Stimulated activated CD8-positive, alpha-beta memory T cell treated with anti-CD3 and anti-CD28 coated beads, Interleukin-7, amount 100 ng/mL, for 4 hours (primary cell): ENCODE results near the gene VN1R5.
"Not testable (repeated sequence)": the region's sequence is repeated elsewhere in the genome, so short reads cannot be mapped to it uniquely, and the experiment has no call there.

Experiments used
- DNase-seq, 2 donors: peaks; one replicate each; pipeline ENCODE4 v3.0.0-alpha.2; 2020; ENCODE audit warnings: low read depth in 2 of 2

VN1R5 gene

GRCh38 chr1:247255772-247256171 lies at the start of gene VN1R5:
Gene VN1R5, plus strand, starts transcription at chr1:247256072.
- not testable (repeated sequence) for DNase-seq

- no peak for DNase-seq
Observed at GRCh38 chr1:247209396-247209795, 46.5 kb upstream of the VN1R5 start.

DNA sequence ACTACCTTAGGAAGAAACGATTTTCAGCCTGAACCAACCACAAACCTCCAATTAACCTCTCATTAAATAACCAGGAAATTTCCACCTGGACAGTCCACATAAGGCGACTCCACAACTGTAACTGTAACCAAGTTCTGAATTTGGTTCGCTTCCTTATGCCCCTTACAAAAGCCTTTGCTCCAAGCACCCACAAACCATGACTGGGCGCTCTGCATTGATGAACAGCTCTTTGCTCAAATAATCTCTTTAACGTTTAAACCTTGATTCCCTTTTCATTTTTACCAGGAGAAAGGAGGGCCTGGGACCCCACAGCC lies 45.9 kb upstream of the VN1R5 start:
- no peak for DNase-seq

DNA sequence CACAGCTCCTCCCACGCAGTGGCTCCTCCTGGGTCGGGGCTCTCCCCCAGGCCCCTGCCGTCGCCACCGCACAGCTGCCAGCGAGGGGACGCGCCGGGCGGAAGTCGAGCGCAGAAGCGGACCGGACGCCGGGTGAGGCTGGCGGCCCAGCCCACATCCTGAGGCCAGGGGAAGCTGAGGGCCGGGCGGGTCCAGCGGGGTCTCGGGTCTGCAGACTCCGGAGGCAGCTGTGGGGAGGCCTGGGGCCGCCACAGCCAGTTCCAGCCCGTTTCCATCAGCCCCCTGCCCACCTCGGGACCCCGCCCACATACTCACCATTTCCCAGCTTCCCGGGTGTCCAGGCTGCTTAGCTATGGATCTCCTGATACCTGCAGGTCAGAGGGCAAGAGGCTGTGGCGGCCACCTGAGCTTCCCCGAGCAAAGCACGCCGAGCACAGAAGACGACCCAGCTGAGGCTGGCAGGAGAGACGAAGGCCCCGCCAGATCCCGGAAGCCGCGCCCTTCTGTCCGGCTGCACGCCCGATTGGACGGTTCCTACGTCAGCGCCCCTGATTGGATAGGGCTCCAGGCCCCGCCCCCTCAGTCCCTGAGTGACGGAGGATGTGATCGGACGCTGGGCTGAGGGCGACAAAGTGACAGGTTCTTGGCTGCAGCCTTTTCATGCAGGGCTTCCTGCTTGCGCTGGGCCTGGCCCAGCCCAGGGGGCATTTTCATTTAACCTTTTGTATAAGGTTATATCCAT lies 45.3 kb upstream of the VN1R5 start:
- DNase-seq: peak; percentile 89 to 91

DNA sequence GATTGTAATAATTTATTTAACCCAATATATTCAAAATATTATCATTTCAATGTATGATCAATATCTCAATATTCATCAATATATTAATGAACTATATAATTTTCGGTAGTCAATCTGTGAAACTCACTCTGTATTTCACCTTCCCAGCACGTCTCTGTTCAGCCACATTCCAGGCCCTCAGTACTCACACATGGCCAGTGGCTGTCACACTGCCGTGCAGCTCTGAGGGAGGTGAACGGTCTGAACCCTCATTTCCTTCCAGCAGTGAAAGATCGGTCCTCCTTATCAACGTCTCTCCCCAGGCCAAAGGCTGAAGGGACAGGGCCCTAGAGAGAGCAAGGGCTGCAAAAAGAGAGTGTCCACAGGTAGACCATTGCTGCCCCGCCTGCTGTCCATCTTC lies 44.5 kb upstream of the VN1R5 start:
- no peak for DNase-seq

DNA sequence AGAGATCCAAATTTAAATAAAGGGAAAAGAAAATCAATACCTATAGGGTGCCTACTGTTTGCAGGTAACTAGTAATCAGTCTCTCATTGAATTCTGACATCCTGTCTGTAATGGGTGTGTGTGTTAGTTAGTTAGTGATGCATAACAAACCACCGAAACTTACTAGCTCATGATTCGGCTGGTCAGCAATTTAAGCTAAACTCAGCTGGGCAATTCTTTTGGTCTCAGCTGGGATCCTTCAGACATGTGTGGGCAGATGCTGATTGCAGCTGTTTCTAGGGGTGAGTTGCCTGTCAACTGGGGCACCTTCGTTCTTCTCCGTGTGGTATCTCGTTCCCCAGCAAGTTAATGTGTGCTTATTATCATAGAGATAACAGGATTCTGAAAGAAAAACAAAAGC lies 43.9 kb upstream of the VN1R5 start:
- no peak for DNase-seq

DNA sequence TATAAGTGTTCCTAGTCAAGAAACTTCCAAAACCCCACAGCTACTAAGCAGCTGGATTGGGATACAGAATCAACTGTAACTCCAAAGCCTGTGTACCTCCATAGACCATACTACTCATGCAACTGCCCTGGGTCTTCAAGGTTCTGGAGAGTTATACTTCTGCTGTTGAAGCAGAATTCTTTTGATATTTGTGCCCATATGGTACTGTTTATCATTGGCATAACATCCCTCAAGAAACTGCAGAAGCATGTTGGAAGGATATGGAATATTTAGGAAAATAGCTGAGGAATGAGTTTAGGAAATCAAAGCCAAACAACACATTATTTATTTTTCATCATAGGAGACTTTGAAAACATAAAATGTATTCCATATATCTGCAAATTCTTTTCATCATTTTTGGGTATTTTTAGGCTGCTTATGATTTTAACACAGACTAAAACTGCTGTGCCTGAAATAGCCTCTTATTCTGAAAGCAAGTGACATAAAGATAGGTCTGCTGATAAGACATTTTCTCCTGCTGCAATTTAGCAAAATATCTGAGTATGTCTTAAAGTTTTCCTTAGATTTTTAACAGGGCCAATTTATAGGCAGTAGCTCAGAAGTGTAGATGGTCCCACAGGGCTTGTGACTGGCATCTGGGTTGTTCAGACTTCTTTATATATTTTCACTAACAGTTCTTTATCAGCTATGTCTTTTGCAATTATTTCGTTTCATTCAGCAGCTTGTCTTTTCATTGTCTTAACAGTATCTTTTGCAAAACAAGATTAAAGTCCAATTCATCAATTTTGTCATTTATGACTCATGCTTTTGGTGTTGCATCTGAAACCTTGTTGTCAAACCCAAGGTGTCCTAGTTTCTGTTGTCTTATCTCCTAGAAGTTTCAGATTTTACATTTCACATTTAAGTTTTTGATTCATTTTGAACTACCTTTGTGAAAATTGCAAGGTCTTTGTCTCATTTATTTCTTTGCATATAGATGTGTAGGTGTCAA lies 43.0 kb upstream of the VN1R5 start:
- no peak for DNase-seq

DNA sequence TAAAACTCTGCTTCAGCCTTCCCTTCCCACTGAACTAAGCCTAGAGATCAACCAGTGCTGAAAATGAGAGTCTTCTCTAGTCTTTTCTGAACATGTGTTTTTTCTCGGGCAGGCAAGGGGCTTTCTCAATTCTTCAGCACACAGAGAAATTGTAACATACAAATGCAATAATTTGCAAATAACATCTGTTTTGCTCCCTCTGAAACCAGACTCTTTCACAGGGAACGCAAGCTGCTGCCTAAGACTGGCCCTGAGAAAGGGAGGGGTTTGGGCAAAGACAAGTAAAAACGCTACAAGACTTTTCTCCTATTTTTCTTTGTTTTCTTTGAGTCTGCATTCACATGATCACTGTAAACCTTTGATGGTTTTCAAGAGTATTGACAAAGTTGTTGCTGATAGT lies 39.6 kb upstream of the VN1R5 start:
- no peak for DNase-seq

- DNase-seq: no peak
Observed at GRCh38 chr1:247218121-247218651, 37.7 kb upstream of the VN1R5 start.

GRCh38 chr1:247220280-247220679 lies 35.6 kb upstream of the VN1R5 start:
- not testable (repeated sequence) for DNase-seq

DNA sequence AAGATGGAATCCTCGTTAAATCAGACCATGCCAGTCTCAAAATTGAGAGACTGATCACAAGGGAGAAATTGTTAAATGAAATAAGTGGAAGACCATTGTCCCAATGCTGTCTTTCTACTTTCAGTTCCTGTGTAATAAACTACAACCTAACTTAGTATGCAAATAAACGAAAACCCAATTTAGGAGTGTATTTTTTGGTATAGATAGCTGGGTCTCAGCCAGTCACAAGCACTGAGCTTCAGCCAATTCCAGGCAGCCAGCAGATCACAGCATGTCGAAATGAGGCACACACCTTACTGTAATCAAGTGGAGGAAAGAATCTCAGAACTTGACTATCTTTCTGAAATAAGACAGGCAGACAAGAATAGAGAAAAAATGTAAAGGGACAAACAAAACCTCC lies 33.0 kb upstream of the VN1R5 start:
- no peak for DNase-seq

DNA sequence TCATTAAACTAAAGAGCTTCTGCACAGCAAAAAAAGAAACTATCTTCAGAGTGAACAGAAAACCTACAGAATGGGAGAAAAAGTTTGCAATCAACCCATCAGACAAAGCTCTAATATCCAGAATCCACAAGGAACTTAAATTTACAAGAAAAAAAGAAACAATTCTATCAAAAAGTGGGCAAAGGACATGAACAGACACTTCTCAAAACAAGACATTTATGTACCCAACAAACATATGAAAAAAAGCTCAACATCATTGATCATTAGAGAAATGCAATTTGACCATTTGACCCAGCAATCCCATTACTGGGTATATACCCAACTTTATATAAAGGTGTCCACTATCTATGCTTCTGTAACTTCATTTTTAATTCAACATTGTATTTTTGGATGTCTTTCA lies 31.1 kb upstream of the VN1R5 start:
- no peak for DNase-seq

DNA sequence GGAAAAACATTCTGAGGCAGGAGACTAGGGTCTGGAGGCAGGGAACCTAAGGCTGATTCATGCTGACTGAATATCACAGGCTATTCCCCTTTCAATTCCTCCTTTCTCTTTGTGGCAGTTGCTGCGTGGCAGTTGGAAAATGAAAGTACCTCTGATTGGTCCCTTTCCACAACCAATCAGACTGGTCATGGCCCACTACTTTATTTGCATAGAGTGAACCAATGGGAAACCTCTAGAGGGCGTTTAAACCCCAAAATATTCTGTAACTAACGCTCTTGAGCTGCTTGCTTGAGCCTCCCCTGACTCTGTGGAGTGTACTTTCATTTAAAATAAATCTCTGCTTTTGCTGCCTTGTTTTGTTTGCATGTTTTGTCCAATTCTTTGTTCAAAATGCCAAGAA lies 27.7 kb upstream of the VN1R5 start:
- DNase-seq: no peak

GRCh38 chr1:247241691-247242090 lies 14.2 kb upstream of the VN1R5 start:
- no peak for DNase-seq

DNA sequence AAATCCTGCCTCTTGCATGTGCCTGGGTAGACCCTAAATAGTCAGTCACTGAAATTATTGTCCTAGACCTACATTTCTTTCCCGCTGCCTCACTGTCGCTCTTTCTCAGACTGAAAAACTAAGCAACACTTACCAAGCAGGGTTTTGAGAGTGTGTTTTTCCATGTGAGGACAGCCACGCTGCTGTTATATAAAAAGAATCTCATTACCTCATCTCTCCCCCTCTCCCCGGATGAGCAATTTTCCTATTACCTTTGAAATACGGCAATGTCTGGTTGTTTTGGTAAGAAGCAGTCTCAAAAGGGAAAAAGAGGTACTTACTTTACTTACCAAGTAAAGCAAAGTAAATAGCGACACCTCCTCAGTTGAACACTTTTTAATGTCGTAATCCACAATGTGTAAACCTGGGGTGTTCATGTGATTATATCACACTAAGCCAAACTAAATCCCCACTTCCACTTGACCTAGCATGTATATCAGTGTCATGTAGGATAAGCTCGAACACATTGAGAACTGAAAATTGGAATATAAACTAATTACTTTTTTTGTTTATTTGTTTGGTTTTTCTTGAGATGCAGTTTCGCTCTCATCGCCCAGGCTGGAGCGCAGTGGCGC lies 12.2 kb upstream of the VN1R5 start:
- no peak for DNase-seq

GRCh38 chr1:247246325-247247115 lies 9.4 kb upstream of the VN1R5 start:
- no peak for DNase-seq

- DNase-seq: no peak
Observed at GRCh38 chr1:247247568-247247967, 8.3 kb upstream of the VN1R5 start.

DNA sequence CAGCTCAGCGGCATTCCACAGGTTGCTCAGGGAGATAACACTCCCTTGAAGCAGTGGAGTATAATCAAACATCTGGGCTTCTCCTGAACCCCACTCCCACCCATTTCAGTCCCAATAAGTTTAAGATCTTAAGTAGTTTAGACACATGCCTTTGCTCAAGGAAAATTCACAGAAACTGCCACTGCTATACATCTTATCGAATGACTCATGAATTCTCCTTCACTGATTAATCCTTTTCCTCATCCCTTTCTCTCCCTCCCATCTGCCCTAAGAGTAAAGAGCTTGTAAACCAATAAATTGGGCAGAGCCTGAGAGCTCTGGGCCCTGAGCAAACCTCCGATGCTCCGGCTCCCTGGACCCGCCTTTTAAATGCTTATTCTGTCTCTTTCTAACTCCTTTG lies 10.2 kb downstream of the VN1R5 start:
- DNase-seq: no peak

DNA sequence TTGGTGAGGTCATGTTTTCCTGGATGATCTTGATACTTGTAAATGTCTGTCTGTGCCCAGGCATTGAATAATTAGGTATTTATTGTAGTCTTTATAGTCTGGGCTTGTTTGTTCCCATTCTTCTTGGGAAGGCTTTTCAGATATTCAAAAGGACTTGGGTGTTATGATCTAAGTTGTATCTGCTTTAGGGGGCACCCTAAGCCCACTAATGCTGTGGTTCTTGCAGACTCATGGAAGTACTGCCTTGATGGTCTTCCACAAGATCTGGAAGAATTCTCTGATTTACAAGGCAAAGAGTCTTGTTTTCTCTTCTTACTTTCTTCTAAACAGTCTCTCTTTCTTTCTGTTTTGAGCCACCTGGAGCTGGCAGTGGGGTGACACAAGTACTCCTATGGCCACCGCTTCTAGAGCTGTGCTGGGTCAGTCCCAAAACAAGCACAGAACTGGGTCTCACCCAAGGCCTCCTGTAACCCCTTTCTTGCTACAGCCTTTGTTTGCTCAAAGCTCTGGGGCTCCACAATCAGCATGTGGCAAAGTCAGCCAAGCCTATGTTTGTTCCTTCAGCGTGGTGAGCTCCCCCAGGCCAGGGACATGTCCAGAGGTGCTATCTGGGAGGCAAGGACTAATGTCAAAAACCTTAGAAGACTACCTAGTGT lies 12.6 kb downstream of the VN1R5 start:
- DNase-seq: no peak

DNA sequence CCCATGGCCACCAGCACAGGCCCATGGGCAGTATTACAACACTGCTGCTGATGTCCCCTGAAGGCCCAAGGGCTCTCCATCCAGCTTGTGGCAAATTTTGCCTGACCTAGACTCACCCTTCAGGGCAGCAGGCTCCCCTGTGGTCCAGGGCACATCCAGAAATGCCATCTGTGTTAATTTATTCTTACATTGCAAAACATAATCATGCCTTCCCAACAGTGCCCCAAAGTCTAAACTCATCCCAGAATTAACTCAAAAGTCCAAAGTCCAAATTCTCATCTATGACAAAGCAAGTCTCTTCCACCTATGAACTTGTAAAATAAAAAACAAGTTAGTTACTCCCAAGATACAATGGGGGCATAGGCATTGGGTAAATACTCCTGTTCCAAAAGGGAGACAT lies 13.3 kb downstream of the VN1R5 start:
- DNase-seq: no peak

DNA sequence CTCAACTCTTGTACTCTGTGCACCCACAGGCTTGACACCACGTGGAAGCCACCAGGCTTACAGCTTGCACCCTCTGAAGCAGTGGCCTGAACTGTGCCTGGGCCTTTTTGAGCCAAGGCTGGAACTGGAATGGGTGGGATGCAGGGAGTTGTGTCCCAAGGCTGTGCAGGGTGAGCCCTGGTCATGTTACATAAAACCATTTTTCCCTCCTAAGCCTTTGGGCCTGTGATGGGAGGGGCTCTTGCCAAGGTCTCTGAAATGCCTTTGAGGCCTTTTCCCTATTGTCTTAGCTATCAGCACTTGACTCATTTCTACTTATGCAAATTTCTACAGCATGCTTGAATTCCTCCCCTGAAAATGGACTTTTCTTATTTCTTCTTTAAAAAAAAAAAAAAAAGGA lies 14.1 kb downstream of the VN1R5 start:
- no peak for DNase-seq
